COLO829 (cell line): ENCODE measurements around the gene DNAH8.
A peak's percentile ranks its signal among the peaks of the same experiment; 100 is the strongest.
"Not testable (repeated sequence)": the region's sequence is repeated elsewhere in the genome, so short reads cannot be mapped to it uniquely, and the experiment has no call there.

Experiments used
- DNase-seq: peaks from one replicate; pipeline ENCODE4 v3.0.0; 2012; ENCODE audit warnings: low spot score

Gene DNAH8

GRCh38 chr6:38843798-38844197, 128.7 kb downstream of the DNAH8 start:
- no peak for DNase-seq

GRCh38 chr6:38845931-38846330, 130.8 kb downstream of the DNAH8 start:
- DNase-seq = no peak

- no peak for DNase-seq
Measured at GRCh38 chr6:38846361-38846760, 131.2 kb downstream of the DNAH8 start.

GRCh38 chr6:38846844-38847243, 131.7 kb downstream of the DNAH8 start:
- DNase-seq = no peak

- DNase-seq = no peak
Measured at GRCh38 chr6:38847497-38847896, 132.4 kb downstream of the DNAH8 start.

- DNase-seq = no peak
Measured at GRCh38 chr6:38848760-38849159, 133.6 kb downstream of the DNAH8 start.

GRCh38 chr6:38852215-38852614, 137.1 kb downstream of the DNAH8 start:
- DNase-seq = no peak

- no peak for DNase-seq
Measured at GRCh38 chr6:38853236-38853635, 138.1 kb downstream of the DNAH8 start.

GRCh38 chr6:38856492-38856891, 141.4 kb downstream of the DNAH8 start:
- DNase-seq = no peak

- no peak for DNase-seq
Measured at GRCh38 chr6:38857815-38858214, 142.7 kb downstream of the DNAH8 start.

GRCh38 chr6:38860041-38860440, 144.9 kb downstream of the DNAH8 start:
- no peak for DNase-seq

GRCh38 chr6:38861926-38862401, 146.9 kb downstream of the DNAH8 start:
- DNase-seq = no peak

- no peak for DNase-seq
Measured at GRCh38 chr6:38865521-38866174, 150.5 kb downstream of the DNAH8 start.

- no peak for DNase-seq
Measured at GRCh38 chr6:38867726-38868125, 152.6 kb downstream of the DNAH8 start.

- DNase-seq = peak; percentile 54
Measured at GRCh38 chr6:38871741-38872568, 156.8 kb downstream of the DNAH8 start.

- no peak for DNase-seq
Measured at GRCh38 chr6:38873001-38873400, 157.9 kb downstream of the DNAH8 start.

- not testable (repeated sequence) for DNase-seq
Measured at GRCh38 chr6:38873816-38874215, 158.7 kb downstream of the DNAH8 start.

GRCh38 chr6:38876475-38876874, 161.4 kb downstream of the DNAH8 start:
- no peak for DNase-seq

- DNase-seq = no peak
Measured at GRCh38 chr6:38877721-38878120, 162.6 kb downstream of the DNAH8 start.

- no peak for DNase-seq
Measured at GRCh38 chr6:38882157-38882556, 167.0 kb downstream of the DNAH8 start.

GRCh38 chr6:38897507-38897906, 182.4 kb downstream of the DNAH8 start:
- no peak for DNase-seq

- DNase-seq = no peak
Measured at GRCh38 chr6:38901802-38902522, 186.9 kb downstream of the DNAH8 start.

- DNase-seq = no peak
Measured at GRCh38 chr6:38906582-38906981, 191.5 kb downstream of the DNAH8 start.
